GM18511 (cell line): ENCODE data around the gene EVC2.

Experiments used
- ATAC-seq: cut with Tn5 transposase; IDR thresholded peaks from one replicate; pipeline ENCODE4 v1.9.1; 2021; ENCODE audit warnings: mild to moderate bottlenecking, moderate library complexity; ENCODE audit not compliant: unreplicated experiment

EVC2 gene

GRCh38 chr4:5708449-5709206 lies at the start of gene EVC2:
Gene EVC2, minus strand, starts transcription at chr4:5708559. Its CDS starts 46 bp downstream, at chr4:5708513.
- no peak for ATAC-seq

- no peak for ATAC-seq
Observed at GRCh38 chr4:5757954-5758353, 49.6 kb upstream of the EVC2 start.

GRCh38 chr4:5757536-5757935 lies 49.2 kb upstream of the EVC2 start:
- ATAC-seq, result no peak

GRCh38 chr4:5757091-5757490 lies 48.7 kb upstream of the EVC2 start:
- no peak for ATAC-seq

GRCh38 chr4:5756271-5756670 lies 47.9 kb upstream of the EVC2 start:
- ATAC-seq, result no peak

DNA sequence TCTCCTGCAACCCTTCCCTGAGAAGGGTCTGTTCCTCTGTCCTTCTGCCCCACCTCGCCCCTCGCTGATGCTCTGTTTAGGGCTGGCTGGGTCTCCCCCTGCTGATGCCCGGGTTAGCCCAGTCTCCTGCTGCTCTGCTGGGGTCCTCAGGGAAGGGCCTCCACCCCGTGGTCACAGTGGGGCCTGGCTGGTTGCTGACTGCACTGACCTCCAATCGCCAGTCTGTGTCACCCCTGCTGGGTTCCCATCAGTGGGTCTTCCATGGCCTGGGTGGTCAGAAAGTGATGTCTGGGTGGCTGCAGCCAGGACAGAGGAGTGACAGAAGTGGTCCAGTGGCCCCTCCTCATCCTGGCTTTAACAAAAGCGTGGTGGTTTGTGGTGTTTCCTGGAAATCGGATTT lies 47.3 kb upstream of the EVC2 start:
- ATAC-seq, result no peak

DNA sequence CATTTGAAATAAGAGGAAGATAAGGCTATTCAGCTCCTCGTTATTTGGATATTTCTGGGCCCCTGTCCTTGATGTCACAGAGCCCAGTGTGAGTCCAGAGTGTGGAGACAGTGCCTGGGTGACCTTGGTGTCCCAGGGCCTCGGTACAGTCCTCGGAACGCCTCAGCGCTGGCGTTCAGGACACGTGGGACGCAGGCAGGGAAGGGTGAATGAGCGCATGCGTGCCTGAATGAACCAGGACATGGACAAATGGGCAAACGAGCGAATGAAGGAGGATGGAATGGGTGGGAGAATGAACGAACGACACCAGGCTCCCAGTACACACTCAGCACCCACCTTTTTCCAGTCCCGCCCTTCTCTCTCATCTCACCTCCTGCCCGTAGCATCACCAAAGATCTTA lies 46.8 kb upstream of the EVC2 start:
- no peak for ATAC-seq

GRCh38 chr4:5754529-5754881 lies 46.1 kb upstream of the EVC2 start:
- no peak for ATAC-seq

DNA sequence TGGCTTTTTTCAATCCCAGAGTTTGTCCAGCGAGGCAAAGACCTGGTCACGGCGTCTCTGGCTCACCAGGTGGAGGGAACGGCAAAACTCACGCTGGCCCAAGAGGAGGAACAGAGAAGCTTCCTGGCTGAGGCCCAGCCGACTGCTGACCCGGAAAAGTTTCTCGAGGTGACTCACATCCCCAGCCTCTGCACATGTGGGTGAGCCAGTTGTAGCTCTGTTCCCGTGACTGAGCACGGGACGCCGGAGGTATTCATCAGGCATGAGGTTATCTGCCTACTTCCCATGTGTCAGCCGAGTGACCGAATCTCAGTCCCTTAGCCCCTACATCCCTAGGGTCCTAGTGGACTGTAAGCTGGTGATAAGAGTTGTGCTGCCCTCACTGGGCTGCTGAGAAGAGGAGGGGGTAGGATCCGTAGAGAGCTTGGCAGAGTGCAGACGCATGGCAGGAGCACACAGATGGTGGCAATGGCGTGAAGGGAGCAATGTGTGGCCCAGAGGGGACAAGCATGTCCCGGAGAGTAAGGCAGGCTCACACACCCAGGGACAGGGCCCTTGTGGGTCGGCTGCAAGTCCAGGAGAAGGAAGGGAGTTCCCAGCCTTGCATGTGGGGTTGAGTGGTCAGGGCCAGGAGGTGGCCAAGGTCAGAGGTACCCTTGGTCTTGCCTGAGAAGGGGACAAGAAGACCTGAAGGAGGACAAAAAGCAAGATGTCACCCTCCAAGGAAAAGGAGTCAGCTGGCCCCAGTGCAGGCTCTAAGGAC lies 45.6 kb upstream of the EVC2 start:
- no peak for ATAC-seq

GRCh38 chr4:5753366-5753765 lies 45.0 kb upstream of the EVC2 start:
- ATAC-seq, result no peak

GRCh38 chr4:5752376-5753184 lies 44.2 kb upstream of the EVC2 start:
- ATAC-seq, result no peak

GRCh38 chr4:5751666-5752375 lies 43.5 kb upstream of the EVC2 start:
- ATAC-seq, result no peak

GRCh38 chr4:5750946-5751665 lies 42.7 kb upstream of the EVC2 start:
- ATAC-seq, result no peak

DNA sequence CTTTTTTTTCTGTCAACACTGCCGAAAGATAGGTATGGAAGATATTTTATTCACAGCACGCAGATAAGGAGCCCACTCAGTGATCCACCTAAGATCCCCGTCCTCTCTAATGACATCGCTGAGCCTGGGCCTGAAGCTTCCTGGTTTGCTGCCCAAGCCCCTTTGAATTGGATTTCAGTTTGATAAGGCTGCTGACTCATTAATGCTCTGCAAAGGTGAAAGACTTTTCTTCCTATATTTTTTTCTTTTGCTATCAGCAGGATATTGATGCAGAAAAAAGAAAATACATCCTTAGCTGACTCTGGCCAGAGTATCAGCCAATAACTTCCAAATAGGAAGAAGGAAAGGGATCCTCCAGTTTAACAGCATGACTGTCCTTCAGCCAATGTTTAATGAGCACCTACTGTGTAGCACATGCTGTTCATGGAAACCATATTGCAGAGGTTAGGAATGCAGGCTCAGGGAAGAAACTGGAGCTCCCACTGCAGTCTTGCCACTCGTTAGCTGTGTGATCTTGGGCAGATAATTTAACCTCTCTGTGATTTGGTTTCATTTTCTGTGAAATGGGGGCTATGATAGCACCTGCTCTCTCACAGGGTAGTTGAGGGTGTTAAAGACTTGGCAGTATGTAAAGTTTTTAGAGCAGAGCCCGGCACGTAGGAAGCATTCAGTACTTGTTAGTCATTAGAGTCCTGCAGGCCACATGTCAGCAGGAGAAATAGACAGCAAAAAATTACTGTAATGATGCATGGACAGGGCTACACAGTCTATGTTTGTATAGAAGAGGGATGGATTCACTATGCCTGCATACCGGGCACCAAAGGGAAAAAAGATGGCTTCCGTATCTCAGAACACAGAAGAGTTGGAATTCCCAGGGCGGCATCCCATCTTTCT lies 41.9 kb upstream of the EVC2 start:
- no peak for ATAC-seq

DNA sequence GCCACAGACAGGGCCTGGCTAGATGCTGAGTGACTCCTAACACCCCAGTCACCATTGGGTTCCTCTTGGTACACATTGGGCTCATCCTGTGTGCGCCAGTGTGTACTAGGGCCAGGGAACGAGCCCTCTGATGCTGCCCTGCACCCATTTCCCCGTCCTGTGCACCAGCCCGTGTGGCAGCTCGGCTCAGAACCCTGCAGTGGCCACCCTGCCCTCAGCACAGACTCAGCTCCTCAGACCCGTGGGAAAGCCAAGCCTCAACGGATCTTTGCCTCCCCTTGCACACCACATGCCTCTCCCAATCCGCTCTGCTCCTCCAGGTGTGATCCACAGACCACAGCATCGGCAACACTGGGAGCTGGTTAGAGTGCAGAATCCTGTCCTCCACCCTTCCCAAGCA lies 41.2 kb upstream of the EVC2 start:
- no peak for ATAC-seq

DNA sequence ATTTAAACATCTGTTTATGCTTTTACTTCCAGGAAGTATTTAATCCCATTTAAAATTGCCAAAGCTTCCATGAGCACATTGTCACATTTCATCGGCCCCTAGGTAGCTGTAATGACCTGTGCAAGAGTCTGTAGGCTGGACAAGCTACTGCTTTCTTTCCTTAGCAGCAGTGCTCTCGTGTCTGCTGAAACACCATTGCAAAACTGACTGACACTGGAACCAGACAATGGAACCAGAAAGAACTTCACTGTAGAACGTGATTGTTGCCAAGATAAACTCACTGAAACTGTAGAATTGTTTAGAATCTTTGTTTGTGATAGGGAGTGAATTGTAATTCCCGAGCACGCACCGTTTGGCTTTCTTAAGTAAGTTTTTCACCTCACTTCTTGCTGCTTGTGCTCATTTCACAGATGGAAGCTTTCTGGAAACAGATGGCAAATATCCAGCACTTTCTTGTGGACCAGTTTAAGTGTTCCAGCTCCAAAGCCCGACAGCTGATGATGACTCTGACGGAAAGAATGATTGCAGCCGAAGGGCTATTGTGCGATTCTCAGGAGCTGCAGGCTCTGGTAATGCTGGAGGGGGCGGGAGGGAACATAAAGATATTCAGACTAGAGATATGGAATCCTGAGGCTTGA lies 39.5 kb upstream of the EVC2 start:
- no peak for ATAC-seq

DNA sequence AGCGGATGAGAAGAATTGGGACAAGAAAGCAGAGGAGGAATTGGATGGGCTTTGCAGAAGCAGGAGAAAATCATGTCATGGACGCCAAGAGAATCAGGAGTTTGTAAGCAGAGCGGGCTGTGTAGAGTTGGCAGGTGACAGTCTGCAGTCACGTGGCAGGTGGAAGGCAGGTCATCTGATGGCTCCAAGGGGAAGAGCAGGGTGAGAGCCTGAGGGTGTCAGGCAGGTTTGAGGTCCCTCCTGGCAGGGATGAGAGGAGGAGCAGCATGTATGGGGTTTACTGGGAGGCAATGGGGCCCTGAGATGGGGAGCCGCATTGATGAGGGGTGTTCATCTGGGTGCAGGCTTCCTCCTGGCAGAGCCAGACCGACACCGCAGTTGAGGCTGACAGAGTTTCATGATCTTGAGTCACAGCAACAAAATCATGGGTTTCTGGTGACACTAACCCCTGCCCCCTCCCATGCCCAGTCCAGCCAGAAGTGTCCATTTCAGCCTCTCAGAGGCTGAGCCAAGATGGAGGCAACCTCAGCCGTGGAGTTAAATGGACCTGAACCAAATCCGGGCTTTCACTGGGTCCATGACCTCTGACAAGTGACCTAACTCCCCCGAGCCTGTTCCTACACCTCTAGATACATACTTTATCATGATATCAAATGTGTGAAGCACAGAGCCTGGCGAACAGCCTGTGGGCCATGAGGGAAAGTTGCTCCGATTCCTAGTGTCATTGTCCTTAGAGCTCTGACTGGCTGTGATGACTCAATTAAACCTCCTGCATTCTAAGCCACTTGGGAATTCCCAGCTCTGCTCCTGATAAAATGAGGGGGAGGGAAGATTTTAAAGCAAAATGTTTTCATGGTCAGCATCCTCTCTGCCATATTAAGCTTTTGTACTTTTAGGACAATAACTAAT lies 38.7 kb upstream of the EVC2 start:
- no peak for ATAC-seq

- ATAC-seq, result no peak
Observed at GRCh38 chr4:5746250-5746649, 37.9 kb upstream of the EVC2 start.
